COLO668 (cell line): ENCODE measurements around the gene ZCCHC2.

Experiments used
- DNase-seq: peaks from one replicate; lab custom pipeline; 2025; ENCODE audit not compliant: unreplicated experiment; lab: John Stamatoyannopoulos, UW

The ZCCHC2 gene

GRCh38 chr18:62510789-62511188 is 12.0 kb upstream of the ZCCHC2 start:
- DNase-seq, result no peak

GRCh38 chr18:62512532-62512931 is 10.3 kb upstream of the ZCCHC2 start:
- DNase-seq, result no peak

- DNase-seq, result no peak
Observed at GRCh38 chr18:62512996-62513395, 9.8 kb upstream of the ZCCHC2 start.

- DNase-seq, result no peak
Observed at GRCh38 chr18:62514570-62514969, 8.3 kb upstream of the ZCCHC2 start.

GRCh38 chr18:62516242-62516641 is 6.6 kb upstream of the ZCCHC2 start:
- DNase-seq, result no peak

- no peak for DNase-seq
Observed at GRCh38 chr18:62518460-62519375, 4.1 kb upstream of the ZCCHC2 start.

GRCh38 chr18:62519684-62520083 is 3.1 kb upstream of the ZCCHC2 start:
- no peak for DNase-seq

- peak; percentile 49 for DNase-seq
Observed at GRCh38 chr18:62521082-62521481, 1.7 kb upstream of the ZCCHC2 start.

GRCh38 chr18:62521593-62521992 is 1.2 kb upstream of the ZCCHC2 start:
- no peak for DNase-seq

GRCh38 chr18:62522178-62522503 is 684 bp upstream of the ZCCHC2 start:
- peak; percentile 82 for DNase-seq

- no peak for DNase-seq
Observed at GRCh38 chr18:62523255-62523588, 397 bp downstream of the ZCCHC2 start.

GRCh38 chr18:62523631-62524439 is 1.0 kb downstream of the ZCCHC2 start:
- DNase-seq, result peak; percentile 82

- DNase-seq, result peak; percentile 82
Observed at GRCh38 chr18:62524440-62525200, 1.8 kb downstream of the ZCCHC2 start.

GRCh38 chr18:62525608-62526007 is 2.8 kb downstream of the ZCCHC2 start:
- no peak for DNase-seq

- DNase-seq, result peak; percentile 96
Observed at GRCh38 chr18:62526098-62527025, 3.5 kb downstream of the ZCCHC2 start.

- no peak for DNase-seq
Observed at GRCh38 chr18:62529597-62529996, 6.8 kb downstream of the ZCCHC2 start.

GRCh38 chr18:62531078-62531477 is 8.3 kb downstream of the ZCCHC2 start:
- DNase-seq, result no peak

- no peak for DNase-seq
Observed at GRCh38 chr18:62531931-62532330, 9.1 kb downstream of the ZCCHC2 start.

GRCh38 chr18:62536005-62536404 is 13.2 kb downstream of the ZCCHC2 start:
- no peak for DNase-seq
